Gastroesophageal sphincter (tissue), 3 donors: ENCODE results near the gene DOCK7.

Experiments
- EP300 ChIP-seq: sonication (generic); formaldehyde crosslinking; IDR thresholded peaks from one replicate; pipeline ENCODE4 v1.6.1; 2017; ENCODE audit warnings: antibody characterized with exemption, mild to moderate bottlenecking
- POLR2A ChIP-seq, 2 donors: fragments of 450-650 bp; IDR thresholded peaks; one replicate each; pipeline ENCODE4 v1.6.1; 2017; ENCODE audit warnings: antibody characterized with exemption in 2 of 2, mild to moderate bottlenecking in 2 of 2, moderate library complexity in 1 of 2
- POLR2AphosphoS5 ChIP-seq: sonication (generic); formaldehyde crosslinking; IDR thresholded peaks from one replicate; pipeline ENCODE4 v1.6.1; 2017; ENCODE audit warnings: antibody characterized with exemption
- TF ChIP-seq, protein P1 (sequence below), 4 experiments: fragments of 200-600 bp in 2 of 4; fragments of 450-650 bp in 2 of 4; sonication (generic) in 1 of 4; IDR thresholded peaks; one replicate each; pipeline ENCODE4 v1.5.1; 2017 to 2019; ENCODE audit warnings: antibody characterized with exemption in 4 of 4, mild to moderate bottlenecking in 2 of 4, moderate library complexity in 2 of 4

GRCh38 chr1:62693123-62693522, 4.9 kb upstream of the DOCK7 start:
- TF ChIP-seq POLR2A (IDR thresholded peaks at IDR 0.05) (no peak), POLR2AphosphoS5 (no peak), EP300 (no peak)
- TF ChIP-seq, protein P1, sequence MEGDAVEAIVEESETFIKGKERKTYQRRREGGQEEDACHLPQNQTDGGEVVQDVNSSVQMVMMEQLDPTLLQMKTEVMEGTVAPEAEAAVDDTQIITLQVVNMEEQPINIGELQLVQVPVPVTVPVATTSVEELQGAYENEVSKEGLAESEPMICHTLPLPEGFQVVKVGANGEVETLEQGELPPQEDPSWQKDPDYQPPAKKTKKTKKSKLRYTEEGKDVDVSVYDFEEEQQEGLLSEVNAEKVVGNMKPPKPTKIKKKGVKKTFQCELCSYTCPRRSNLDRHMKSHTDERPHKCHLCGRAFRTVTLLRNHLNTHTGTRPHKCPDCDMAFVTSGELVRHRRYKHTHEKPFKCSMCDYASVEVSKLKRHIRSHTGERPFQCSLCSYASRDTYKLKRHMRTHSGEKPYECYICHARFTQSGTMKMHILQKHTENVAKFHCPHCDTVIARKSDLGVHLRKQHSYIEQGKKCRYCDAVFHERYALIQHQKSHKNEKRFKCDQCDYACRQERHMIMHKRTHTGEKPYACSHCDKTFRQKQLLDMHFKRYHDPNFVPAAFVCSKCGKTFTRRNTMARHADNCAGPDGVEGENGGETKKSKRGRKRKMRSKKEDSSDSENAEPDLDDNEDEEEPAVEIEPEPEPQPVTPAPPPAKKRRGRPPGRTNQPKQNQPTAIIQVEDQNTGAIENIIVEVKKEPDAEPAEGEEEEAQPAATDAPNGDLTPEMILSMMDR (IDR thresholded peaks at IDR 0.05), result no peak
